ENCODE data around the gene CD44. TPM values are rescaled to one million over a fixed set of nuclear protein-coding genes. Genes with fewer than 3 reads are reported as not detected.
"Not testable (repeated sequence)": the region's sequence is repeated elsewhere in the genome, so short reads cannot be mapped to it uniquely, and the experiment has no call there.

Gene CD44
- total RNA-seq, result 100 to 1,000 TPM in 3 of 4 donors, 10 to 100 TPM in 1; 92.7 to 627 (median 158) TPM

- ATAC-seq (ENCODE audit: low FRiP score) (peak; percentile 80), DNase-seq (ENCODE audit: low spot score) (peak; percentile 48)
- TF ChIP-seq, protein P1, sequence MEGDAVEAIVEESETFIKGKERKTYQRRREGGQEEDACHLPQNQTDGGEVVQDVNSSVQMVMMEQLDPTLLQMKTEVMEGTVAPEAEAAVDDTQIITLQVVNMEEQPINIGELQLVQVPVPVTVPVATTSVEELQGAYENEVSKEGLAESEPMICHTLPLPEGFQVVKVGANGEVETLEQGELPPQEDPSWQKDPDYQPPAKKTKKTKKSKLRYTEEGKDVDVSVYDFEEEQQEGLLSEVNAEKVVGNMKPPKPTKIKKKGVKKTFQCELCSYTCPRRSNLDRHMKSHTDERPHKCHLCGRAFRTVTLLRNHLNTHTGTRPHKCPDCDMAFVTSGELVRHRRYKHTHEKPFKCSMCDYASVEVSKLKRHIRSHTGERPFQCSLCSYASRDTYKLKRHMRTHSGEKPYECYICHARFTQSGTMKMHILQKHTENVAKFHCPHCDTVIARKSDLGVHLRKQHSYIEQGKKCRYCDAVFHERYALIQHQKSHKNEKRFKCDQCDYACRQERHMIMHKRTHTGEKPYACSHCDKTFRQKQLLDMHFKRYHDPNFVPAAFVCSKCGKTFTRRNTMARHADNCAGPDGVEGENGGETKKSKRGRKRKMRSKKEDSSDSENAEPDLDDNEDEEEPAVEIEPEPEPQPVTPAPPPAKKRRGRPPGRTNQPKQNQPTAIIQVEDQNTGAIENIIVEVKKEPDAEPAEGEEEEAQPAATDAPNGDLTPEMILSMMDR (IDR thresholded peaks at IDR 0.05), result no peak
Measured at GRCh38 chr11:35138943-35139721, at the start of gene CD44. Gene CD44 (plus strand): TSS chr11:35139171. CDS start chr11:35139304, 133 bp downstream.

GRCh38 chr11:35089666-35090065, 49.3 kb upstream of the CD44 start:
- no peak for DNase-seq (ENCODE audit: low spot score)
- TF ChIP-seq, protein P1 (IDR thresholded peaks at IDR 0.05), result no peak
- ATAC-seq (ENCODE audit: low FRiP score), result no peak

- TF ChIP-seq, protein P1 (IDR thresholded peaks at IDR 0.05), result no peak
Measured at GRCh38 chr11:35090125-35090524, 48.8 kb upstream of the CD44 start.

GRCh38 chr11:35090991-35091390, 48.0 kb upstream of the CD44 start:
- DNase-seq (ENCODE audit: low spot score); ATAC-seq (ENCODE audit: low FRiP score): not testable (repeated sequence)

More at GRCh38 chr11:35090125-35090524, 48.8 kb upstream of the CD44 start:
- ATAC-seq (ENCODE audit: low FRiP score) (no peak), DNase-seq (ENCODE audit: low spot score) (no peak)

DNA sequence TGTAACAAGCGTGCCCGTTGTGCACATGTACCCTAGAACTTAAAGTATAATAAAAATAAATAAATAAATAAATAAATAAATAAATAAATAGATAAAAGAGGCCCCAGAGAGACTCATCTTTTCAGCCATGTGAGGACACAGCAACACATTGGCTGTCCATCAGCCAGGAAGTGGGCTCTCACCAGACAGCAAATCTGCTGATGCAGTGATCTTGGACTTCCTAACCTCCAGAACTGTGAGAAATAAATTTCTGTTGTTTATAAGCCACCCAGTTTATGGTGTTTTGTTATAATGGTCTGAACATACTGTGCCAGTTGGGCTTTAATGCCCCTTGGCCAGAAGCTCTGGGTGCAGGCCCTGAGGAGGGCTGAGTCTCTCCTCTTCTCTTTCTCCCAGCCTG, 42.2 kb upstream of the CD44 start:
- no peak for DNase-seq (ENCODE audit: low spot score)
- no peak for ATAC-seq (ENCODE audit: low FRiP score)
- TF ChIP-seq, protein P1 (IDR thresholded peaks at IDR 0.05), result no peak

DNA sequence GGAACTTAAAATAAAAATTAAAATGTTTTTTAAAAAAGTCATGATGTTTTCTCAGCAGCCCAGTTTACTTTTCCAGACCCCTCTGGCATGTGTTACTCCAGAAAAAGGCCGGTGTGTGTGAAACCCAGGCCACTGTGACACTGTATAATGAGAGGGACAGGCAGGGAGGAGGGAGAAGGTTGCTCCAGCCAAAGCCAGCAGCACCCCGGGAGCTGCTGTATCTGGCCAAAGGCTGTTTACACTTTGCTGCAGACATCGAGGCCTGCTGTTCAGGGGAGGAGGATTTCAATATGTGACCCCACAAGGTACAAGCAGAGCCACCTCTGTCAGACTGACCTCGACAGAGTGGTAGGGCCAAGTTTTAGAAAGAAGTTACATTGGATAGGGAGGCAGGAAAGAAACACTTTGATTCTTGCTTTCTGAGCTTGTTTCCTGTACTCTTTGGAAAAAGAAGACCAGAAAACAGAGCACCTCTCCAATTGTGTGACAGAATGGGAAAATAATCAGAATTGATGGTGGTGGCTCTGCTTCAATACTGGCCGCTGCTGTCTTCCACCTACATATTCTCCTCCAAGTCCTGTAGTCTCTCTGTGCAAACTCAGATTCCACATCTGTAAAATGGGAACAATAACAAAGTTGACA, 41.0 kb upstream of the CD44 start:
- TF ChIP-seq, protein P1 (IDR thresholded peaks at IDR 0.05), result no peak
- no peak for ATAC-seq (ENCODE audit: low FRiP score)
- DNase-seq (ENCODE audit: low spot score), result no peak

GRCh38 chr11:35098855-35099254, 40.1 kb upstream of the CD44 start:
- ATAC-seq (ENCODE audit: low FRiP score), result no peak

More at GRCh38 chr11:35098855-35099254, 40.1 kb upstream of the CD44 start:
- TF ChIP-seq, protein P1 (IDR thresholded peaks at IDR 0.05), result no peak
- no peak for DNase-seq (ENCODE audit: low spot score)
